ENCODE measurements around the gene GALNT13.

The GALNT13 gene

GRCh38 chr2:153871231-153872221, at the start of gene GALNT13:
Gene GALNT13, plus strand, starts transcription at chr2:153871922.
- DNase-seq: no peak

GRCh38 chr2:153823880-153824279, 47.8 kb upstream of the GALNT13 start:
- no peak for DNase-seq

GRCh38 chr2:153828335-153828734, 43.4 kb upstream of the GALNT13 start:
- DNase-seq: no peak

GRCh38 chr2:153834662-153835061, 37.1 kb upstream of the GALNT13 start:
- DNase-seq: no peak

- no peak for DNase-seq
These were observed 13.5 kb upstream of the GALNT13 start for GRCh38 chr2:153858250-153858649.

GRCh38 chr2:153864022-153864421, 7.7 kb upstream of the GALNT13 start:
- no peak for DNase-seq

GRCh38 chr2:153866595-153866994, 5.1 kb upstream of the GALNT13 start:
- DNase-seq: no peak

GRCh38 chr2:153870308-153870707, 1.4 kb upstream of the GALNT13 start:
- DNase-seq: no peak

- DNase-seq: no peak
These were observed 759 bp downstream of the GALNT13 start for GRCh38 chr2:153872311-153873051.

GRCh38 chr2:153873052-153874048, 1.6 kb downstream of the GALNT13 start:
- no peak for DNase-seq

- DNase-seq: no peak
These were observed 4.2 kb downstream of the GALNT13 start for GRCh38 chr2:153875801-153876466.

- no peak for DNase-seq
These were observed 9.2 kb downstream of the GALNT13 start for GRCh38 chr2:153880926-153881325.

- no peak for DNase-seq
These were observed 15.1 kb downstream of the GALNT13 start for GRCh38 chr2:153886833-153887232.

- no peak for DNase-seq
These were observed 18.9 kb downstream of the GALNT13 start for GRCh38 chr2:153890576-153890975.

- no peak for DNase-seq
These were observed 19.3 kb downstream of the GALNT13 start for GRCh38 chr2:153891051-153891450.

- no peak for DNase-seq
These were observed 41.2 kb downstream of the GALNT13 start for GRCh38 chr2:153912798-153913396.

- no peak for DNase-seq
These were observed 45.8 kb downstream of the GALNT13 start for GRCh38 chr2:153917570-153917969.

GRCh38 chr2:153935511-153935910, 63.8 kb downstream of the GALNT13 start:
- DNase-seq: no peak

- DNase-seq: no peak
These were observed 67.5 kb downstream of the GALNT13 start for GRCh38 chr2:153939124-153939796.

GRCh38 chr2:153940511-153940910, 68.8 kb downstream of the GALNT13 start:
- DNase-seq: no peak

GRCh38 chr2:153944800-153945199, 73.1 kb downstream of the GALNT13 start:
- no peak for DNase-seq
